CD14-positive monocyte (primary cell): ENCODE measurements around the gene PCNA. TPM values are rescaled to one million over a fixed set of nuclear protein-coding genes. Genes with fewer than 3 reads are reported as not detected.

Experiments
- DNase-seq, 3 donors: peaks; one replicate each; pipeline ENCODE4 v3.0.0-alpha.2; 2011 to 2022
- H2AFZ ChIP-seq: 2 replicates; pipeline ENCODE4 v1.6.0; 2012; ENCODE audit warnings: mild to moderate bottlenecking, low read depth, low read length, inconsistent platforms; ENCODE audit not compliant: insufficient read depth, poor library complexity, severe bottlenecking
- H3K27ac ChIP-seq, 2 donors: 1 replicate in 1 of 2; 2 replicates in 1 of 2; pipeline ENCODE4 v1.5.1; 2012 to 2013; ENCODE audit warnings: low read length in 2 of 2, control low read depth in 1 of 2, inconsistent platforms in 1 of 2, low read depth in 1 of 2, mild to moderate bottlenecking in 1 of 2
- H3K27me3 ChIP-seq, 2 donors: one replicate each; pipeline versions ENCODE4 v1.6.0 to v1.6.1; 2011 to 2013; ENCODE audit warnings: low read length in 2 of 2; ENCODE audit not compliant: control insufficient read depth in 2 of 2, insufficient read depth in 2 of 2
- H3K36me3 ChIP-seq, 2 donors: replicated peaks in 1 of 2; 1 replicate in 1 of 2; 2 replicates in 1 of 2; pipeline versions ENCODE4 v1.5.1 to v1.6.1; 2012 to 2013; ENCODE audit warnings: low read length in 2 of 2, control low read depth in 1 of 2, inconsistent platforms in 1 of 2, mild to moderate bottlenecking in 1 of 2; ENCODE audit not compliant: insufficient read depth in 2 of 2, control insufficient read depth in 1 of 2
- H3K4me1 ChIP-seq, 2 donors: 1 replicate in 1 of 2; 2 replicates in 1 of 2; pipeline versions ENCODE4 v1.5.1 to v1.6.1; 2012 to 2013; ENCODE audit warnings: low read length in 2 of 2, control low read depth in 1 of 2, inconsistent platforms in 1 of 2, mild to moderate bottlenecking in 1 of 2, moderate library complexity in 1 of 2; ENCODE audit not compliant: insufficient read depth in 2 of 2, control insufficient read depth in 1 of 2
- H3K4me2 ChIP-seq: replicated peaks from 2 replicates; pipeline ENCODE3; 2012; ENCODE audit warnings: low read length, moderate library complexity, mild to moderate bottlenecking; ENCODE audit not compliant: poor library complexity, severe bottlenecking; ENCODE audit errors: extremely low read depth
- H3K4me3 ChIP-seq, 3 experiments: fragments of 200-600 bp in 1 of 3; sonication (generic) in 1 of 3; replicated peaks in 1 of 3; 1 replicate in 2 of 3; 2 replicates in 1 of 3; pipeline ENCODE4 v1.5.1; 2011 to 2013; ENCODE audit warnings: low read length in 3 of 3, mild to moderate bottlenecking in 3 of 3, control low read depth in 2 of 3, low read depth in 2 of 3, inconsistent platforms in 1 of 3, moderate library complexity in 1 of 3
- H3K79me2 ChIP-seq: 2 replicates; pipeline ENCODE4 v1.6.0; 2012; ENCODE audit warnings: mild to moderate bottlenecking, control low read depth, inconsistent platforms, low read length, moderate library complexity; ENCODE audit not compliant: insufficient read depth
- H3K9ac ChIP-seq: 2 replicates; pipeline ENCODE4 v1.6.0; 2017; ENCODE audit warnings: low read length, mild to moderate bottlenecking; ENCODE audit not compliant: insufficient read depth, poor library complexity, severe bottlenecking
- H3K9me3 ChIP-seq, 2 donors: replicated peaks in 1 of 2; 1 replicate in 1 of 2; 2 replicates in 1 of 2; pipeline versions ENCODE4 v1.5.1 to v1.6.1; 2012 to 2013; ENCODE audit warnings: low read length in 2 of 2, control low read depth in 1 of 2; ENCODE audit not compliant: control insufficient read depth in 1 of 2, insufficient read depth in 1 of 2
- H4K20me1 ChIP-seq: 2 replicates; pipeline ENCODE4 v1.6.0; 2012; ENCODE audit warnings: mild to moderate bottlenecking, low read length, control low read depth, moderate library complexity; ENCODE audit not compliant: insufficient read depth
- H3K27ac Mint-ChIP-seq, 7 donors: one replicate each; pipeline ENCODE4 v1.8.0; 2020; ENCODE audit warnings: mild to moderate bottlenecking in 7 of 7, mixed read lengths in 7 of 7, moderate library complexity in 6 of 7, inconsistent platforms in 2 of 7
- H3K27me3 Mint-ChIP-seq, 3 donors: one replicate each; pipeline ENCODE4 v1.8.0; 2021 to 2022; ENCODE audit warnings: low read depth in 3 of 3, mild to moderate bottlenecking in 3 of 3, mixed read lengths in 3 of 3, moderate library complexity in 3 of 3, inconsistent platforms in 1 of 3
- H3K36me3 Mint-ChIP-seq, 2 donors: one replicate each; pipeline ENCODE4 v1.8.0; 2020; ENCODE audit warnings: mixed read lengths in 2 of 2, inconsistent platforms in 1 of 2, mild to moderate bottlenecking in 1 of 2
- H3K4me1 Mint-ChIP-seq: one replicate; pipeline ENCODE4 v1.8.0; 2020; ENCODE audit warnings: mild to moderate bottlenecking, mixed read lengths
- H3K4me3 Mint-ChIP-seq, 2 donors: one replicate each; pipeline ENCODE4 v1.8.0; 2020; ENCODE audit warnings: mild to moderate bottlenecking in 2 of 2, mixed read lengths in 2 of 2, moderate library complexity in 1 of 2
- H3K9me3 Mint-ChIP-seq, 7 donors: one replicate each; pipeline ENCODE4 v1.8.0; 2020 to 2022; ENCODE audit warnings: mixed read lengths in 7 of 7, mild to moderate bottlenecking in 6 of 7, moderate library complexity in 6 of 7, inconsistent platforms in 2 of 7
- CTCF ChIP-seq: fragments of 200-600 bp; IDR thresholded peaks from one replicate; pipeline ENCODE4 v1.8.0; 2022; ENCODE audit warnings: antibody characterized with exemption, mild to moderate bottlenecking
- WGBS: methylation state at CpG from one replicate; pipeline ENCODE4 v1.1.5; 2013; ENCODE audit warnings: missing lambda C conversion rate; ENCODE audit not compliant: insufficient coverage; 5-methylcytosine and 5-hydroxymethylcytosine counted together
- intact Hi-C, 2 donors: fragments of 100-400 bp; cut with micrococcal nuclease; formaldehyde crosslinking; loops; one replicate each; pipeline versions ENCODE4 v1.15.0 to v1.15.1; 2023
- polyA plus RNA-seq, 3 donors: library from polyadenylated mRNA; depleted of rRNA in 1 of 3; unstranded in 2 of 3; stranded (reverse) in 1 of 3; fragments of 300-500 nt in 2 of 3; fragments of >200 nt in 1 of 3; fragmentation: Illumina TruSeq in 2 of 3; gene quantifications; 1 replicate in 2 of 3; 2 replicates in 1 of 3; pipeline ENCODE4 v1.2.3, GENCODE V29; 2012 to 2021

The PCNA gene
- polyA plus RNA-seq, 3 donors, result 27.9 to 35.0 (median 30.8) TPM

- H3K27me3 Mint-ChIP-seq, result no peaks in the 10 kb centered on the region
- Histone ChIP-seq H3K9ac (no peak overlapping the region), H3K27me3 (no peaks in the 10 kb centered on the region), H3K4me1 (no peaks in the 10 kb centered on the region), H3K9me3 (no peaks in the 10 kb centered on the region), H3K27ac (no peak overlapping the region), H3K4me3 (no peak overlapping the region), H2AFZ (no peak overlapping the region), H3K36me3 (peaks cover 7 to 11% of the 10 kb centered on the region in 2 donors), H3K79me2 (peaks cover 97% of the 10 kb centered on the region), H4K20me1 (peaks cover 85% of the 10 kb centered on the region), H3K4me2 (no peak overlapping the region)
- WGBS, result 86% methylated on average over 2 of the region's 4 CpGs
- no peak overlapping the region for H3K4me3 Mint-ChIP-seq
- no peak for TF ChIP-seq CTCF
- peaks cover 6 to 22% of the 10 kb centered on the region in 2 donors for H3K36me3 Mint-ChIP-seq
- H3K4me1 Mint-ChIP-seq, result peaks cover 10% of the 10 kb centered on the region
- DNase-seq, result no peak
- intact Hi-C loops, result no loop called here
- no peaks in the 10 kb centered on the region for H3K9me3 Mint-ChIP-seq
- H3K27ac Mint-ChIP-seq, result peak overlapping the region in 2 of 7 donors; percentile 39 to 77
Observed at GRCh38 chr20:5136096-5136495, 16.3 kb upstream of the PCNA start.

- no peaks in the 10 kb centered on the region for H3K9me3 Mint-ChIP-seq
- no peak overlapping the region for H3K4me3 Mint-ChIP-seq
- no peak overlapping the region for H3K27ac ChIP-seq
- peaks cover 97% of the 10 kb centered on the region for H3K79me2 ChIP-seq
- DNase-seq, result no peak
- no peaks in the 10 kb centered on the region for H3K9me3 ChIP-seq
- no peak overlapping the region for H3K9ac ChIP-seq
- TF ChIP-seq CTCF, result no peak
- H3K4me2 ChIP-seq, result no peak overlapping the region
- peaks cover 6% of the 10 kb centered on the region for H3K4me1 Mint-ChIP-seq
- H3K27me3 Mint-ChIP-seq, result no peaks in the 10 kb centered on the region
- peaks cover 85% of the 10 kb centered on the region for H4K20me1 ChIP-seq
- H3K36me3 Mint-ChIP-seq, result peaks cover 6 to 25% of the 10 kb centered on the region in 2 donors
- no peaks in the 10 kb centered on the region for H3K27me3 ChIP-seq
- H3K4me1 ChIP-seq, result no peaks in the 10 kb centered on the region
- no peak overlapping the region for H2AFZ ChIP-seq
- H3K4me3 ChIP-seq, result no peak overlapping the region
- intact Hi-C loops, result no loop called here
- peak overlapping the region in 2 of 7 donors; percentile 46 to 77 for H3K27ac Mint-ChIP-seq
- H3K36me3 ChIP-seq, result peaks cover 7 to 11% of the 10 kb centered on the region in 2 donors
- 90% methylated on average over 2 of the region's 4 CpGs for WGBS
Observed at GRCh38 chr20:5135363-5136012, 15.7 kb upstream of the PCNA start.
